ENCODE measurements around the gene ACTRT2.

ACTRT2 gene

GRCh38 chr1:3033040-3033789 lies 11.9 kb downstream of the ACTRT2 start:
- DNase-seq (ENCODE audit: low read depth in 2 of 2), result peak; percentile 32 to 34

- no peak for DNase-seq (ENCODE audit: low read depth in 2 of 2)
Measured at GRCh38 chr1:3033790-3034090, 12.5 kb downstream of the ACTRT2 start.

- no peak for DNase-seq (ENCODE audit: low read depth in 2 of 2)
Measured at GRCh38 chr1:3034162-3034561, 12.9 kb downstream of the ACTRT2 start.

GRCh38 chr1:3034728-3035562 lies 13.7 kb downstream of the ACTRT2 start:
- DNase-seq (ENCODE audit: low read depth in 2 of 2), result no peak

- DNase-seq (ENCODE audit: low read depth in 2 of 2), result no peak
Measured at GRCh38 chr1:3035563-3036446, 14.5 kb downstream of the ACTRT2 start.

- DNase-seq (ENCODE audit: low read depth in 2 of 2), result no peak
Measured at GRCh38 chr1:3036447-3037280, 15.4 kb downstream of the ACTRT2 start.

GRCh38 chr1:3037281-3038040 lies 16.2 kb downstream of the ACTRT2 start:
- no peak for DNase-seq (ENCODE audit: low read depth in 2 of 2)

GRCh38 chr1:3038113-3038551 lies 16.9 kb downstream of the ACTRT2 start:
- no peak for DNase-seq (ENCODE audit: low read depth in 2 of 2)

- no peak for DNase-seq (ENCODE audit: low read depth in 2 of 2)
Measured at GRCh38 chr1:3038571-3039181, 17.4 kb downstream of the ACTRT2 start.

- no peak for DNase-seq (ENCODE audit: low read depth in 2 of 2)
Measured at GRCh38 chr1:3040004-3040403, 18.7 kb downstream of the ACTRT2 start.

- DNase-seq (ENCODE audit: low read depth in 2 of 2), result no peak
Measured at GRCh38 chr1:3042481-3042880, 21.2 kb downstream of the ACTRT2 start.

GRCh38 chr1:3049164-3049563 lies 27.9 kb downstream of the ACTRT2 start:
- DNase-seq (ENCODE audit: low read depth in 2 of 2), result no peak

- DNase-seq (ENCODE audit: low read depth in 2 of 2), result no peak
Measured at GRCh38 chr1:3049905-3050304, 28.6 kb downstream of the ACTRT2 start.

- DNase-seq (ENCODE audit: low read depth in 2 of 2), result no peak
Measured at GRCh38 chr1:3050603-3051002, 29.3 kb downstream of the ACTRT2 start.

GRCh38 chr1:3051270-3052268 lies 30.3 kb downstream of the ACTRT2 start:
- no peak for DNase-seq (ENCODE audit: low read depth in 2 of 2)

- no peak for DNase-seq (ENCODE audit: low read depth in 2 of 2)
Measured at GRCh38 chr1:3052501-3052900, 31.2 kb downstream of the ACTRT2 start.

GRCh38 chr1:3053366-3053980 lies 32.2 kb downstream of the ACTRT2 start:
- no peak for DNase-seq (ENCODE audit: low read depth in 2 of 2)

- no peak for DNase-seq (ENCODE audit: low read depth in 2 of 2)
Measured at GRCh38 chr1:3053986-3054385, 32.7 kb downstream of the ACTRT2 start.
